GM10248 (cell line): ENCODE data around the gene TAF9.

ENCODE experiments used
- CTCF ChIA-PET: fragments of 300-600 bp; sonication (Branson Sonifier 250); formaldehyde crosslinking; extraction: SDS; loops from one replicate; lab custom pipeline; 2021; ENCODE audit warnings: antibody characterized with exemption; lab: Yijun Ruan, JAX
- POLR2A ChIA-PET: fragments of 350-650 bp; sonication (Branson Sonifier 250); formaldehyde crosslinking; extraction: SDS; loops from one replicate; lab custom pipeline; 2020; ENCODE audit warnings: antibody characterized with exemption; lab: Yijun Ruan, JAX
- DNase-seq: peaks from one replicate; pipeline ENCODE4 v3.0.0; 2012; ENCODE audit errors: extremely low spot score
- TF ChIP-seq, protein P1 (sequence below): IDR thresholded peaks from 2 replicates; pipeline ENCODE4 v1.5.1; 2012; ENCODE audit warnings: mild to moderate bottlenecking, low read depth; ENCODE audit errors: extremely low read depth, missing control alignments, control extremely low read depth

Gene TAF9

DNA sequence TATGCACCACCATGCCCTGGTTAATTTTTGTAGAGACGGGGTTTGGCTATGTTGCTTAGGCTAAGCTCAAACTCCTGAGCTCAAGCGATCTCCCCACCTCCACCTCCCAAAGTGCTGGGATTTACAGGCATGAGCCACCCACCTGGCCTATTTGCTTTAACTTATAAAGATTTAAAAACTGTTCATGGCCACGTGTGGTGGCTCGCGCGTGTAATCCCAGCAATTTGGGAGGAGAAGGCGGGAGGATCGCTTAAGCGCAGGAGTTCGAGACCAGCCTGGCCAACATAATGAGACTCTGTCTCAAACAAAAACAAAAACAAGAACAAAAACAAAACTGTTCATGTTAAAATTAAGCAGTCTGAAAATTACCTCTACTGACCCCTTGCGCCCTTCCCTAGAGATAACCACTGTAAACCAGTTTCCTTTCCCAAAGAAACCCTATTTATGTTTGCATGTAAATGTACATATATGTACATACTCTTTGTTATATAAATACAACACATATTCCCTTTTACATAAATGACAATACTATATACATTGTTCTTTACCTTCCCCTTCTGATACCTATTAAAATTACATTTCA, 1.5 kb downstream of the TAF9 start:
- ChIA-PET CTCF (no interaction called here), POLR2A (interaction anchor here (0.7 kb wide), 1 partner anchor 32 kb away, joined by 9 read pairs; no protein-coding TSS in a partner anchor)

DNA sequence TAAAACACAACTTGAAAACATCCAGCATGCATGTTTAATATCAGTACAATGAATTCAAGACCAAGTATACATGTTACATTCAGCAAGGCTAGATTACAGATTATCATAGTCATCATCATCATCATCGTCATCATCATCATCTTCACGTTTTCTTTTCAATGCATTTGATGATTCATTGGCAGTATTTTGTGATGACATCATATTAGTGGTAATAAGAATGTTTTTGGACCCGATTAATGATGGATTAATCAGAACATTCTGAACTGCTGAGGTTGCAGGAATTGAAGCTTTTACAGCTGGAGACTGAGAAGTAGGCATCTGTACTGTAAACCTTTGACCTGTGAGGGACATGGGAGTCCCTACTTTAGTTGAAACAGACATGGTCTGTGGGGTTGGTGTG, 4.5 kb downstream of the TAF9 start:
- DNase-seq, result no peak
- ChIA-PET CTCF (no interaction called here), POLR2A (no interaction called here)
- TF ChIP-seq, protein P1, sequence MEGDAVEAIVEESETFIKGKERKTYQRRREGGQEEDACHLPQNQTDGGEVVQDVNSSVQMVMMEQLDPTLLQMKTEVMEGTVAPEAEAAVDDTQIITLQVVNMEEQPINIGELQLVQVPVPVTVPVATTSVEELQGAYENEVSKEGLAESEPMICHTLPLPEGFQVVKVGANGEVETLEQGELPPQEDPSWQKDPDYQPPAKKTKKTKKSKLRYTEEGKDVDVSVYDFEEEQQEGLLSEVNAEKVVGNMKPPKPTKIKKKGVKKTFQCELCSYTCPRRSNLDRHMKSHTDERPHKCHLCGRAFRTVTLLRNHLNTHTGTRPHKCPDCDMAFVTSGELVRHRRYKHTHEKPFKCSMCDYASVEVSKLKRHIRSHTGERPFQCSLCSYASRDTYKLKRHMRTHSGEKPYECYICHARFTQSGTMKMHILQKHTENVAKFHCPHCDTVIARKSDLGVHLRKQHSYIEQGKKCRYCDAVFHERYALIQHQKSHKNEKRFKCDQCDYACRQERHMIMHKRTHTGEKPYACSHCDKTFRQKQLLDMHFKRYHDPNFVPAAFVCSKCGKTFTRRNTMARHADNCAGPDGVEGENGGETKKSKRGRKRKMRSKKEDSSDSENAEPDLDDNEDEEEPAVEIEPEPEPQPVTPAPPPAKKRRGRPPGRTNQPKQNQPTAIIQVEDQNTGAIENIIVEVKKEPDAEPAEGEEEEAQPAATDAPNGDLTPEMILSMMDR, result no peak

More for the DNA sequence above, 1.5 kb downstream of the TAF9 start:
- no peak for DNase-seq
- TF ChIP-seq, protein P1, result no peak

DNA sequence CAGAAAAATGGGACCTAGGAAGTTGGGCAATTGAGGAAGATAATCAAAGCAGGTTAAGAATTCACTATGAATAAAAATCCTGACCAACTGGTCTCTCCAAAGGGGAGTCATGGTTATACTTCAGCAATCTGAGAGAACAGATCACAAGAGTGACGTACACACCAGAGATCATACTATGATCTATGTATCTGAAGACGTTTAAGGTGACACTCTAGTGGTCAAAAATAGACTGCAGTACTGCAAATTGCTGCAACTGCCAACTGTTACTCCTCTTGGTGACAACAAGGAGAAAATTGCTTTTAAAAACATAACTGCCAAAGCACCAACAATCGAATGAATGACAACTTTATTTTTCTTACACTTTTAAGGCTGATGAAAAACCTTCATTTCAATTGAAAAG, 4.9 kb downstream of the TAF9 start:
- CTCF ChIA-PET, result no interaction called here
- TF ChIP-seq, protein P1, result peak; percentile 10
- DNase-seq, result peak; percentile 26
- POLR2A ChIA-PET, result no interaction called here

DNA sequence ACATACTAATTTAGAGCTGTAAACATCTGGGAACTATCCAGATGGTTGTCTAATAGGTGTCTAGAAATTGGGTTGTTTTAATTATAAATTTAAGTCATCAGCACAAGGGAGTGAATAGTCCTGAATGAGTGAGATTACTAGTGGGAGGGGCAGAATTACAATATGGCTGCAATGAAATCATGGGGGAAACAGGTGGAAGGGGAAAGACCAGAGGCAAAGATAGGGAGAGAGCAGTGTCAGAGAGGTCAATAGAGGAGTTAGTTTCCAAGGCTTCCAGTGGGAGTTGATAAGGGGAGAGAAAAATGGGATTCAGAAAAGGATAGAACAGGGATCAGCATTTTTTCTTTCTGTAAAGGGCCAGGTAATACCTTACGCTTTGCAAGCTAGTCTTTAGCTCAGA, 8.9 kb downstream of the TAF9 start:
- ChIA-PET CTCF (interaction anchor here (0.9 kb wide), 1 partner anchor 19 kb away, joined by 3 read pairs; no protein-coding TSS in a partner anchor), POLR2A (no interaction called here)
- TF ChIP-seq, protein P1, result no peak
- DNase-seq, result no peak

DNA sequence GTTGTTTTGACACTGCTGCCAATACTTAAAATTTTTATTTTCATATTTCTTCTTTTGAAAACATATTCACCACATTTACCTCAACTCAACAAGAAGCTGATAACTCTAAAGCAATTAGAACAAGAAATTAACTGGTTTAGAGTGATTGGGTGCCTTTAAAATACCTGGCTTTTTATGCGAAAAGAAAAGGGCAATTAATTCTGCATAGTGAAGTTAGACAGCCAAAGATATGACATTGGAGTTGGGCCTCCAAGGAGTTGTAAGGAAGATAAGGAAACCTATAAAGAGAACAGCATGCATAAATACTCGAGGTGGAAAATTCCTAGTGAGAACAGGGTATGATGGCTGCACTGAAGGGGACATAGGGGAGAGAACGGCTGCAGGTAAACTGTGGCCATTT, 9.6 kb downstream of the TAF9 start:
- DNase-seq, result no peak
- CTCF ChIA-PET, result interaction anchor here (0.8 kb wide), 1 partner anchor 27 kb away, joined by 3 read pairs; the partner anchor contains the start of gene CCDC125
- POLR2A ChIA-PET, result interaction anchor here (0.6 kb wide), 1 partner anchor 13 kb away, joined by 3 read pairs; no protein-coding TSS in a partner anchor

DNA sequence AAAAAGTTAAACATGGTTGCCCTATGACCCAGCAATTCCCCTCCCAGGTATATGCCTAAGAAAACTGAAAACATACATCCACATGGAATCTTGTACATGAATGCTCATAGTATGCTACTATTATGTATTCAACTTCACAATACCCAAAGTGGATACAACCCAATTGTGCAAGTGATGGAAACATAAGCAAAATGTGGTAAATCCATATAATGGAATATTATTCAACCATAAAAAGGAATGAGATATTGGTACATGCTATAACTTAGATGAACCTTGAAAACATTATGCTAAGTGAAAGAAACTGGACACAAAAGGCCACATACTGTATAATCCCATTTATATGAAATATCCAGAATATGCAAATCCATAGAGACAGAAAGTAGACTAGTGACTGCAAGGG, 18.7 kb downstream of the TAF9 start:
- CTCF ChIA-PET, result no interaction called here
- TF ChIP-seq, protein P1, result no peak
- POLR2A ChIA-PET, result no interaction called here
- DNase-seq, result no peak

More for the DNA sequence above, 9.6 kb downstream of the TAF9 start:
- TF ChIP-seq, protein P1, result no peak
